Colonic mucosa (tissue), 4 donors: ENCODE data around the gene FBXO42. TPM values are rescaled to one million over a fixed set of nuclear protein-coding genes. Genes with fewer than 3 reads are reported as not detected.

ENCODE experiments used
- DNase-seq: peaks from one replicate; pipeline ENCODE4 v3.0.0-alpha.2; 2020
- H3K27ac ChIP-seq: fragments of 200-600 bp; one replicate; pipeline ENCODE4 v1.8.0; 2021
- H3K27me3 ChIP-seq: fragments of 200-600 bp; one replicate; pipeline ENCODE4 v1.8.0; 2021
- H3K36me3 ChIP-seq: fragments of 200-600 bp; one replicate; pipeline ENCODE4 v1.8.0; 2021
- H3K4me1 ChIP-seq: fragments of 200-600 bp; one replicate; pipeline ENCODE4 v1.8.0; 2021; ENCODE audit warnings: mild to moderate bottlenecking
- H3K4me3 ChIP-seq: fragments of 200-600 bp; one replicate; pipeline ENCODE4 v1.8.0; 2021
- H3K9ac ChIP-seq, 2 donors: one replicate each; pipeline ENCODE4 v1.7.0; 2013; ENCODE audit warnings: control low read depth in 2 of 2, low read depth in 2 of 2, low read length in 2 of 2
- H3K9me3 ChIP-seq: fragments of 200-600 bp; one replicate; pipeline ENCODE4 v1.8.0; 2021
- CTCF ChIP-seq: fragments of 200-600 bp; IDR thresholded peaks from one replicate; pipeline ENCODE4 v1.8.0; 2022; ENCODE audit warnings: antibody characterized with exemption, mild to moderate bottlenecking
- intact Hi-C: fragments of 100-400 bp; cut with DNase I; formaldehyde crosslinking; loops from one replicate; pipeline ENCODE4 v1.14.1; 2022
- total RNA-seq, 2 donors: library from RNA; stranded (reverse); fragmentation: NEBNext Ultra II Directional in 1 of 2; extraction: Animal tissue kit (Norgen Biotek cat#: 25700) in 1 of 2; gene quantifications; one replicate each; pipeline ENCODE4 v1.2.1, GENCODE V29; 2021
- donor health status: healthy.
- donor health status: DM: no; HTN: no; CAD: no.
- donor health status: DM: no; HTN: no; CAD: no.

The FBXO42 gene
- total RNA-seq, 2 donors from 2014 or later, result 15.0 to 17.8 TPM

GRCh38 chr1:16208270-16208987 is 143.9 kb downstream of the FBXO42 start:
- H3K4me3 ChIP-seq, result no peak overlapping the region
- H3K9ac ChIP-seq, result no peak overlapping the region
- intact Hi-C loops, result loop anchor here (10.0 kb wide), 1 partner anchor 156 kb away; the partner anchor contains the start of gene SZRD1
- no peaks in the 10 kb centered on the region for H3K9me3 ChIP-seq
- DNase-seq, result no peak
- TF ChIP-seq CTCF, result no peak
- no peaks in the 10 kb centered on the region for H3K27me3 ChIP-seq
- no peak overlapping the region for H3K27ac ChIP-seq
- peaks cover 4% of the 10 kb centered on the region for H3K4me1 ChIP-seq
- H3K36me3 ChIP-seq, result no peaks in the 10 kb centered on the region

GRCh38 chr1:16207318-16208269 is 144.7 kb downstream of the FBXO42 start:
- Histone ChIP-seq H3K27ac (peak overlapping the region; percentile 96), H3K9ac (peak overlapping the region; percentile 63 to 66), H3K4me3 (peak overlapping the region; percentile 45), H3K4me1 (peaks cover 4% of the 10 kb centered on the region), H3K27me3 (no peaks in the 10 kb centered on the region), H3K36me3 (no peaks in the 10 kb centered on the region), H3K9me3 (no peaks in the 10 kb centered on the region)
- no peak for TF ChIP-seq CTCF
- intact Hi-C loops, result loop anchor here (10.0 kb wide), 1 partner anchor 157 kb away; the partner anchor contains the start of gene SZRD1
- DNase-seq, result peak; percentile 40

- peaks cover 4% of the 10 kb centered on the region for H3K4me1 ChIP-seq
- DNase-seq, result peak; percentile 98
- H3K9ac ChIP-seq, result peak overlapping the region; percentile 63 to 66
- peak overlapping the region; percentile 45 for H3K4me3 ChIP-seq
- H3K27me3 ChIP-seq, result no peaks in the 10 kb centered on the region
- intact Hi-C loops, result loop anchor here (10.0 kb wide), 1 partner anchor 158 kb away; the partner anchor contains the start of gene SZRD1
- no peaks in the 10 kb centered on the region for H3K36me3 ChIP-seq
- H3K27ac ChIP-seq, result peak overlapping the region; percentile 96
- no peaks in the 10 kb centered on the region for H3K9me3 ChIP-seq
- no peak for TF ChIP-seq CTCF
These were observed 145.5 kb downstream of the FBXO42 start for GRCh38 chr1:16206547-16207317.

- peak overlapping the region; percentile 45 for H3K4me3 ChIP-seq
- no peaks in the 10 kb centered on the region for H3K27me3 ChIP-seq
- no peaks in the 10 kb centered on the region for H3K36me3 ChIP-seq
- intact Hi-C loops, result loop anchor here (10.0 kb wide), 1 partner anchor 159 kb away; the partner anchor contains the start of gene SZRD1
- H3K9me3 ChIP-seq, result no peaks in the 10 kb centered on the region
- H3K27ac ChIP-seq, result peak overlapping the region; percentile 51
- H3K4me1 ChIP-seq, result peaks cover 4% of the 10 kb centered on the region
- TF ChIP-seq CTCF, result no peak
- DNase-seq, result peak; percentile 43
- H3K9ac ChIP-seq, result peak overlapping the region; percentile 54 to 76
These were observed 146.3 kb downstream of the FBXO42 start for GRCh38 chr1:16205891-16206546.
